ENCODE measurements around the gene LSM2.
A peak's percentile ranks its signal among the peaks of the same experiment; 100 is the strongest.

The LSM2 gene

DNA sequence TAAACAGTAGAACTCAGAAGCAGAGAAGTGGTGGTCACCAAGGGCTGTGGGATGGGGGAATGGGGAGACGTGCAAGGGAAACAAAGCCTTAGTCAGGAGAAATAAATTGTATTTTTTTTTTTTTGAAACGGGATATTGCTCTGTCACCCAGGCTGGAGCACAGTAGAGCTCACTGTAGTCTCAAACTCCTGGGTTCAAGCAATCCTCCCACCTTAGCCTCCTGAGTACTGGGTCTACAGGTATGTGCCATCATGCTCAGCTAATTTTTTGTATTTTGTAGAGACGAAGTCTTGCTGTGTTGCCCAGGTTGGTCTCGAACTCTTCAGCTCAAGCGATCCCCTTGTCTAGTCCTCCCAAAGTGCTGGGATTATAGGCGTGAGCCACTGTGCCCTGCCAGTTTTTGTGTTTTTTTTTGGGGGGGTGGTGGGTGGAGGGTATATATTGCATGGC, 24.1 kb upstream of the LSM2 start:
- Histone ChIP-seq H3K79me2 (ENCODE audit: low read length) (peaks cover 18% of the 10 kb centered on the region), H3K27me3 (ENCODE audit: low read depth, low read length) (no peaks in the 10 kb centered on the region), H3K9me3 (ENCODE audit: insufficient read depth, low read length) (no peaks in the 10 kb centered on the region), H3K4me3 (ENCODE audit: low read length) (peak overlapping the region; percentile 84), H3K4me2 (ENCODE audit: low read length) (peak overlapping the region; percentile 94), H3K4me1 (ENCODE audit: low read length) (peaks cover 19% of the 10 kb centered on the region), H4K20me1 (ENCODE audit: insufficient read depth, low read length) (no peaks in the 10 kb centered on the region), H3K27ac (ENCODE audit: low read length) (0 out of 2 replicates have a peak overlapping the region, but pooled peaks have one; percentile 64), H3K36me3 (replicated peaks; ENCODE audit: low read depth, low read length) (peaks cover 5% of the 10 kb centered on the region), H3K9ac (ENCODE audit: low read length) (peak overlapping the region; percentile 84), H2AFZ (ENCODE audit: low read depth, low read length) (peak overlapping the region; percentile 97; the same call in 1 of the 2 replicates)
- TF ChIP-seq EZH2phosphoT487 (IDR thresholded peaks at IDR 0.05; ENCODE audit: low read depth): no peak
- TF ChIP-seq, protein P1, sequence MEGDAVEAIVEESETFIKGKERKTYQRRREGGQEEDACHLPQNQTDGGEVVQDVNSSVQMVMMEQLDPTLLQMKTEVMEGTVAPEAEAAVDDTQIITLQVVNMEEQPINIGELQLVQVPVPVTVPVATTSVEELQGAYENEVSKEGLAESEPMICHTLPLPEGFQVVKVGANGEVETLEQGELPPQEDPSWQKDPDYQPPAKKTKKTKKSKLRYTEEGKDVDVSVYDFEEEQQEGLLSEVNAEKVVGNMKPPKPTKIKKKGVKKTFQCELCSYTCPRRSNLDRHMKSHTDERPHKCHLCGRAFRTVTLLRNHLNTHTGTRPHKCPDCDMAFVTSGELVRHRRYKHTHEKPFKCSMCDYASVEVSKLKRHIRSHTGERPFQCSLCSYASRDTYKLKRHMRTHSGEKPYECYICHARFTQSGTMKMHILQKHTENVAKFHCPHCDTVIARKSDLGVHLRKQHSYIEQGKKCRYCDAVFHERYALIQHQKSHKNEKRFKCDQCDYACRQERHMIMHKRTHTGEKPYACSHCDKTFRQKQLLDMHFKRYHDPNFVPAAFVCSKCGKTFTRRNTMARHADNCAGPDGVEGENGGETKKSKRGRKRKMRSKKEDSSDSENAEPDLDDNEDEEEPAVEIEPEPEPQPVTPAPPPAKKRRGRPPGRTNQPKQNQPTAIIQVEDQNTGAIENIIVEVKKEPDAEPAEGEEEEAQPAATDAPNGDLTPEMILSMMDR (IDR thresholded peaks at IDR 0.05; ENCODE audit: low read depth, low read length): no peak

DNA sequence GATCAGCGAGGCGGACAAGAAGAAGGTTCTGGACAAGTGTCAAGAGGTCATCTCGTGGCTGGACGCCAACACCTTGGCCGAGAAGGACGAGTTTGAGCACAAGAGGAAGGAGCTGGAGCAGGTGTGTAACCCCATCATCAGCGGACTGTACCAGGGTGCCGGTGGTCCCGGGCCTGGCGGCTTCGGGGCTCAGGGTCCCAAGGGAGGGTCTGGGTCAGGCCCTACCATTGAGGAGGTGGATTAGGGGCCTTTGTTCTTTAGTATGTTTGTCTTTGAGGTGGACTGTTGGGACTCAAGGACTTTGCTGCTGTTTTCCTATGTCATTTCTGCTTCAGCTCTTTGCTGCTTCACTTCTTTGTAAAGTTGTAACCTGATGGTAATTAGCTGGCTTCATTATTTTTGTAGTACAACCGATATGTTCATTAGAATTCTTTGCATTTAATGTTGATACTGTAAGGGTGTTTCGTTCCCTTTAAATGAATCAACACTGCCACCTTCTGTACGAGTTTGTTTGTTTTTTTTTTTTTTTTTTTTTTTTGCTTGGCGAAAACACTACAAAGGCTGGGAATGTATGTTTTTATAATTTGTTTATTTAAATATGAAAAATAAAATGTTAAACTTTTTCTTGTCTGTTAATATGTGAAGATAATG, 23.0 kb upstream of the LSM2 start:
- Histone ChIP-seq H2AFZ (ENCODE audit: low read depth, low read length) (no peak overlapping the region), H3K4me3 (ENCODE audit: low read length) (peak overlapping the region; percentile 84), H3K27ac (ENCODE audit: low read length) (peak overlapping the region; percentile 64), H3K36me3 (replicated peaks; ENCODE audit: low read depth, low read length) (no peaks in the 10 kb centered on the region), H3K4me1 (ENCODE audit: low read length) (peaks cover 19% of the 10 kb centered on the region), H3K9ac (ENCODE audit: low read length) (peak overlapping the region; percentile 84), H4K20me1 (ENCODE audit: insufficient read depth, low read length) (no peaks in the 10 kb centered on the region), H3K79me2 (ENCODE audit: low read length) (peaks cover 7% of the 10 kb centered on the region), H3K9me3 (ENCODE audit: insufficient read depth, low read length) (no peaks in the 10 kb centered on the region), H3K4me2 (ENCODE audit: low read length) (peak overlapping the region; percentile 94), H3K27me3 (ENCODE audit: low read depth, low read length) (no peaks in the 10 kb centered on the region)
- TF ChIP-seq, protein P1 (IDR thresholded peaks at IDR 0.05; ENCODE audit: low read depth, low read length): peak; percentile 35
- TF ChIP-seq EZH2phosphoT487 (IDR thresholded peaks at IDR 0.05; ENCODE audit: low read depth): no peak

DNA sequence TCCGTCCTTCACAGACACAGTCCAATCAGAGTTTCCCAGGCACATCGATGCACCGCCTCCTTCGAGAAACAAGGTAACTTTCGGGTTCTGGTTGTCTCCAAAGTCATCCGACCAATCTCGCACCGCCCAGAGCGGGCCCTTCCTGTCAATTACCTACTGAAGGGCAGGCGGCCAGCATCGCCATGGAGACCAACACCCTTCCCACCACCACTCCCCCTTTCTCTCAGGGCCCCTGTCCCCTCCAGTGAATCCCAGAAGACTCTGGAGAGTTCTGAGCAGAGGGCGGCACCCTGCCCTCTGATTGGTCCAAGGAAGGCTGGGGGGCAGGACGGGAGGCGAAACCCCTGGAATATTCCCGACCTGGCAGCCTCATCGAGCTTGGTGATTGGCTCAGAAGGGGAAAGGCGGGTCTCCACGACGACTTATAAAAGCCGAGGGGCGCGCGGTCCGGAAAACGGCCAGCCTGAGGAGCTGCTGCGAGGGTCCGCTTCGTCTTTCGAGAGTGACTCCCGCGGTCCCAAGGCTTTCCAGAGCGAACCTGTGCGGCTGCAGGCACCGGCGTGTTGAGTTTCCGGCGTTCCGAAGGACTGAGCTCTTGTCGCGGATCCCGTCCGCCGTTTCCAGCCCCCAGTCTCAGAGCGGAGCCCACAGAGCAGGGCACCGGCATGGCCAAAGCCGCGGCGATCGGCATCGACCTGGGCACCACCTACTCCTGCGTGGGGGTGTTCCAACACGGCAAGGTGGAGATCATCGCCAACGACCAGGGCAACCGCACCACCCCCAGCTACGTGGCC, 20.7 kb upstream of the LSM2 start, which contains the start of gene HSPA1B:
HSPA1B (plus strand) TSS at position 453 of the 794 bp plus-strand sequence; CDS start at position 666, 213 bp downstream.
- no peaks in the 10 kb centered on the region for H4K20me1 ChIP-seq (ENCODE audit: insufficient read depth, low read length)
- H3K4me3 ChIP-seq (ENCODE audit: low read length): peak within 1 kb of the TSS; percentile 78
- H2AFZ ChIP-seq (ENCODE audit: low read depth, low read length): peak within 1 kb of the TSS; percentile 68
- no peaks in the 10 kb centered on the region for H3K79me2 ChIP-seq (ENCODE audit: low read length)
- H3K9ac ChIP-seq (ENCODE audit: low read length): peak within 1 kb of the TSS; percentile 72
- peak within 1 kb of the TSS; percentile 81 for H3K4me2 ChIP-seq (ENCODE audit: low read length)
- TF ChIP-seq, protein P1 (IDR thresholded peaks at IDR 0.05; ENCODE audit: low read depth, low read length): no peak
- no peak for TF ChIP-seq EZH2phosphoT487 (IDR thresholded peaks at IDR 0.05; ENCODE audit: low read depth)
- H3K27me3 ChIP-seq (ENCODE audit: low read depth, low read length): no peaks in the 10 kb centered on the region
- H3K4me1 ChIP-seq (ENCODE audit: low read length): peaks cover 21% of the 10 kb centered on the region
- H3K27ac ChIP-seq (ENCODE audit: low read length): peak within 1 kb of the TSS; percentile 30
- H3K9me3 ChIP-seq (ENCODE audit: insufficient read depth, low read length): no peaks in the 10 kb centered on the region
- no peaks in the 10 kb centered on the region for H3K36me3 ChIP-seq (replicated peaks; ENCODE audit: low read depth, low read length)

DNA sequence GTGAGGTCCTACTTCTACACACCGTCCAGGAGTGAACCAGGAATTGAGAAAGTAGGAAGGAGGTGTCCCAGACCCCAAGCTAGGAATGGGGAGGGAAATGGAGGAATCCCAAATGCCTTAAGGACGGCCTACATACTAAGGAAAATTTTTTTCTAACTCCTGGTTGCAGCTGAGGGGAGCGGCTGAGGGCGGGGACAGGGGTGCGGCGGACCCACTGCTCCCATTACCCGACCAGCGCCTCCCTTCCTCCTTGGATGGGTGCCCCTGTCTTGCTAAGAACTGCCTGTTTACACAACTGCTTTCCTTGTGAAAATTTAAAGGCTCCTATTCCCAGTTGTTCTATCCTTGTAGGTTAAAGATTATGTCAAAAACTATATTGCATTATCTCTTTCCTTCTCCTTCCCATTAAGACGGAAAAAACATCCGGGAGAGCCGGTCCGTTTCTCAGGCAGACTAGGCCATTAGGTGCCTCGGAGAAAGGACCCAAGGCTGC, 20.1 kb upstream of the LSM2 start:
- Histone ChIP-seq H4K20me1 (ENCODE audit: insufficient read depth, low read length) (no peaks in the 10 kb centered on the region), H3K9me3 (ENCODE audit: insufficient read depth, low read length) (no peaks in the 10 kb centered on the region), H3K4me1 (ENCODE audit: low read length) (peaks cover 23% of the 10 kb centered on the region), H3K36me3 (replicated peaks; ENCODE audit: low read depth, low read length) (no peaks in the 10 kb centered on the region), H3K27ac (ENCODE audit: low read length) (peak overlapping the region; percentile 30), H3K4me2 (ENCODE audit: low read length) (peak overlapping the region; percentile 81), H3K27me3 (ENCODE audit: low read depth, low read length) (no peaks in the 10 kb centered on the region), H2AFZ (ENCODE audit: low read depth, low read length) (peak overlapping the region; percentile 68), H3K9ac (ENCODE audit: low read length) (peak overlapping the region; percentile 72), H3K4me3 (ENCODE audit: low read length) (peak overlapping the region; percentile 78), H3K79me2 (ENCODE audit: low read length) (no peaks in the 10 kb centered on the region)
- TF ChIP-seq, protein P1 (IDR thresholded peaks at IDR 0.05; ENCODE audit: low read depth, low read length): no peak
- no peak for TF ChIP-seq EZH2phosphoT487 (IDR thresholded peaks at IDR 0.05; ENCODE audit: low read depth)
